ENCODE measurements around the gene C2CD4D.

Gene C2CD4D

GRCh38 chr1:151840421-151840820 lies 801 bp upstream of the C2CD4D start:
- in situ Hi-C loops (cut with HindIII; ENCODE audit: low pct_ligation_motif_present, low sequenced_read_pairs), result no loop called here
- DNase-seq, result no peak
- H3K4me3 ChIP-seq (ENCODE audit: low read depth, low read length), result no peak overlapping the region
- TF ChIP-seq, protein P1, sequence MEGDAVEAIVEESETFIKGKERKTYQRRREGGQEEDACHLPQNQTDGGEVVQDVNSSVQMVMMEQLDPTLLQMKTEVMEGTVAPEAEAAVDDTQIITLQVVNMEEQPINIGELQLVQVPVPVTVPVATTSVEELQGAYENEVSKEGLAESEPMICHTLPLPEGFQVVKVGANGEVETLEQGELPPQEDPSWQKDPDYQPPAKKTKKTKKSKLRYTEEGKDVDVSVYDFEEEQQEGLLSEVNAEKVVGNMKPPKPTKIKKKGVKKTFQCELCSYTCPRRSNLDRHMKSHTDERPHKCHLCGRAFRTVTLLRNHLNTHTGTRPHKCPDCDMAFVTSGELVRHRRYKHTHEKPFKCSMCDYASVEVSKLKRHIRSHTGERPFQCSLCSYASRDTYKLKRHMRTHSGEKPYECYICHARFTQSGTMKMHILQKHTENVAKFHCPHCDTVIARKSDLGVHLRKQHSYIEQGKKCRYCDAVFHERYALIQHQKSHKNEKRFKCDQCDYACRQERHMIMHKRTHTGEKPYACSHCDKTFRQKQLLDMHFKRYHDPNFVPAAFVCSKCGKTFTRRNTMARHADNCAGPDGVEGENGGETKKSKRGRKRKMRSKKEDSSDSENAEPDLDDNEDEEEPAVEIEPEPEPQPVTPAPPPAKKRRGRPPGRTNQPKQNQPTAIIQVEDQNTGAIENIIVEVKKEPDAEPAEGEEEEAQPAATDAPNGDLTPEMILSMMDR (IDR thresholded peaks at IDR 0.05; ENCODE audit: low read depth, low read length, missing control alignments), result no peak
- H3K36me3 ChIP-seq (replicated peaks), result no peaks in the 10 kb centered on the region
- peaks cover 11% of the 10 kb centered on the region for H3K27me3 ChIP-seq (replicated peaks)
- H3K27ac ChIP-seq, result no peak overlapping the region

- no peak for DNase-seq
- Histone ChIP-seq H3K36me3 (replicated peaks) (no peaks in the 10 kb centered on the region), H3K4me3 (ENCODE audit: low read depth, low read length) (peak overlapping the region; percentile 15), H3K27me3 (replicated peaks) (peaks cover 11% of the 10 kb centered on the region), H3K27ac (no peak overlapping the region)
- TF ChIP-seq, protein P1 (IDR thresholded peaks at IDR 0.05; ENCODE audit: low read depth, low read length, missing control alignments), result no peak
- in situ Hi-C loops (cut with HindIII; ENCODE audit: low pct_ligation_motif_present, low sequenced_read_pairs), result no loop called here
These were observed 573 bp downstream of the C2CD4D start for GRCh38 chr1:151839082-151839412.

DNA sequence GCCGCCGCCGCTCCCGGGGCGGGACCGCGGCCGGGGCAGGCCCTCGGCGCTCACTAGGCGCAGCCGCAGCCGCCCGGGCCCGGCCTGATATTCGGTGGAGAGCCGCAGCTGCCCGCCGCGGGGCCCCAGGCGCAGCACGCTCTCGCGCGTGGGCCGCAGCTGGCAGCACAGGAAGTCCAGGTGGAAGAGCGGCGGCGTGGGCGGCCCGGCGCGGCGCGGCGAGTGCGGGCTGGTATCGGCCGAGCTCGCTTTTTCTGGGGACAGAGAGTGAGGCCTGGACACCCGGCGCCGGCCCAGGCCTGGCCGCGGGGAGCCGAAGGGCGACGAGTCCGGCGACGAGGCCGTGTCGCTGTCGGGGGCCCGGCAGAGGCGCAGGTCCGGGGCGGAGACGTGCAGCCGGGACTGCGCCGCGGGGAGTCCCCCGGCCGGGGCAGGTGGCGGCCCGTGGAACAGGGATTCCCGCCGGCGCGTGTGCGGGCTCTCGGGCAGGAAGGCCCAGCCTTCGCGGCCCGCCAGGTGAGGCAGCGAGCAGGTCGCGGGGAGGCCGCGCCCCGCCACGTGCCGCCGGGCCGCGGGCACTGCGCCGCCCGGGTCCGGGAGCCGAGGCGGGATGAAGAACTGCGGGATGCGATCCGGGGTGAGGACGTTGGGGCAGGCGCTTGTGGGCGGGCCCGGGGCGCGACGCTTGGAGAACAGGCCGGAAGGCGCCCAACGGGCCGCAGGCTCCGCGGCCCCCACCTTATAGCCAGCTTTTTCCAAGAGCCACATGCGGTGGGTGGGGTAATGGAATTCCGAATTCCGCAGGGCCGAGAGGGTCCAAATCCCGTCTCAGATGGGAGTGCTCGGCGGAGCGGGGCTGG lies 1.2 kb downstream of the C2CD4D start:
- H3K4me3 ChIP-seq (ENCODE audit: low read depth, low read length), result peak overlapping the region; percentile 15
- in situ Hi-C loops (cut with HindIII; ENCODE audit: low pct_ligation_motif_present, low sequenced_read_pairs), result no loop called here
- no peak for DNase-seq
- TF ChIP-seq, protein P1 (IDR thresholded peaks at IDR 0.05; ENCODE audit: low read depth, low read length, missing control alignments), result no peak
- H3K27ac ChIP-seq, result no peak overlapping the region
- H3K36me3 ChIP-seq (replicated peaks), result no peaks in the 10 kb centered on the region
- H3K27me3 ChIP-seq (replicated peaks), result peaks cover 11% of the 10 kb centered on the region

- no peaks in the 10 kb centered on the region for H3K36me3 ChIP-seq (replicated peaks)
- TF ChIP-seq, protein P1 (IDR thresholded peaks at IDR 0.05; ENCODE audit: low read depth, low read length, missing control alignments), result no peak
- no peak overlapping the region for H3K4me3 ChIP-seq (ENCODE audit: low read depth, low read length)
- peaks cover 11% of the 10 kb centered on the region for H3K27me3 ChIP-seq (replicated peaks)
- in situ Hi-C loops (cut with HindIII; ENCODE audit: low pct_ligation_motif_present, low sequenced_read_pairs), result no loop called here
- DNase-seq, result no peak
- H3K27ac ChIP-seq, result no peak overlapping the region
These were observed 1.8 kb downstream of the C2CD4D start for GRCh38 chr1:151837884-151838221.

- Histone ChIP-seq H3K27ac (no peak overlapping the region), H3K27me3 (replicated peaks) (peaks cover 11% of the 10 kb centered on the region), H3K4me3 (ENCODE audit: low read depth, low read length) (no peak overlapping the region), H3K36me3 (replicated peaks) (no peaks in the 10 kb centered on the region)
- TF ChIP-seq, protein P1 (IDR thresholded peaks at IDR 0.05; ENCODE audit: low read depth, low read length, missing control alignments), result no peak
- DNase-seq, result no peak
- in situ Hi-C loops (cut with HindIII; ENCODE audit: low pct_ligation_motif_present, low sequenced_read_pairs), result no loop called here
These were observed 2.4 kb downstream of the C2CD4D start for GRCh38 chr1:151837197-151837596.

DNA sequence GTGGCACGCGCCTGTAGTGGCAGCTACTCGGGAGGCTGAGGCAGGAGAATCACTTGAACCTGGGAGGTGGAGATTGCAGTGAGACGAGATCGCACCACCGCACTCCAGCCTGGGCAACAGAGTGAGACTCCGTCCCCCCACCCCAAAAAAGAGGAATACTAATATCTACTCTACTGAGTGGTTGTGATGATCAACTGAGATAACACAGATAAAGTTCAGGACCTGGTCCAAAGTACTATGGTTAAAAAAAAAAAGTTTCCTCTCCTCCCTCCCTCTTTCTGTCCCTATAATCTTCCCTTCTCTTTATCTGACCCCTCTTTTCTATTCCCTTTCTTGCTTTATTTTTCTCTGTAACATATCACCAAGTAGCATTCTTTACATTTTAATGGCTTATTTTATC lies 4.0 kb downstream of the C2CD4D start:
- Histone ChIP-seq H3K27ac (no peak overlapping the region), H3K36me3 (replicated peaks) (no peaks in the 10 kb centered on the region), H3K27me3 (replicated peaks) (peaks cover 11% of the 10 kb centered on the region), H3K4me3 (ENCODE audit: low read depth, low read length) (no peak overlapping the region)
- TF ChIP-seq, protein P1 (IDR thresholded peaks at IDR 0.05; ENCODE audit: low read depth, low read length, missing control alignments), result no peak
- in situ Hi-C loops (cut with HindIII; ENCODE audit: low pct_ligation_motif_present, low sequenced_read_pairs), result no loop called here
- no peak for DNase-seq
